Measurements from ENCODE around the gene ALG2.

Gene ALG2

GRCh38 chr9:99171225-99172123 is 50.3 kb downstream of the ALG2 start:
- DNase-seq, result peak in 1 of 2 donors; percentile 26

- no peak for DNase-seq
Observed at GRCh38 chr9:99169982-99170761, 51.6 kb downstream of the ALG2 start.

GRCh38 chr9:99169086-99169485 is 52.7 kb downstream of the ALG2 start:
- DNase-seq, result no peak

GRCh38 chr9:99167694-99168093 is 54.0 kb downstream of the ALG2 start:
- no peak for DNase-seq

GRCh38 chr9:99167119-99167518 is 54.6 kb downstream of the ALG2 start:
- DNase-seq, result no peak
